Endodermal cell (in vitro differentiated cells): ENCODE data around the gene LGR6. TPM values are rescaled to one million over a fixed set of nuclear protein-coding genes. Genes with fewer than 3 reads are reported as not detected.

Source experiments
- DNase-seq: peaks from one replicate; pipeline ENCODE4 v3.0.0-alpha.2; 2017
- H3K27ac ChIP-seq: 2 replicates; pipeline ENCODE4 v1.5.1; 2013; ENCODE audit warnings: mild to moderate bottlenecking, low read depth, low read length, moderate library complexity
- H3K27me3 ChIP-seq: 2 replicates; pipeline ENCODE4 v1.6.1; 2013; ENCODE audit warnings: mild to moderate bottlenecking, low read length, moderate library complexity; ENCODE audit not compliant: insufficient read depth, control insufficient read depth, poor library complexity, severe bottlenecking
- H3K36me3 ChIP-seq: 2 replicates; pipeline ENCODE4 v1.7.0; 2013; ENCODE audit warnings: mild to moderate bottlenecking, low read length, moderate library complexity; ENCODE audit not compliant: control insufficient read depth, insufficient read depth
- H3K4me1 ChIP-seq: one replicate; pipeline ENCODE4 v1.7.0; 2013; ENCODE audit warnings: low read length; ENCODE audit not compliant: control insufficient read depth, insufficient read depth
- H3K4me3 ChIP-seq: 2 replicates; pipeline ENCODE4 v1.5.1; 2013; ENCODE audit warnings: mild to moderate bottlenecking, low read length, moderate library complexity
- H3K9ac ChIP-seq: 2 replicates; pipeline ENCODE4 v1.6.1; 2013; ENCODE audit warnings: mild to moderate bottlenecking, low read length, moderate library complexity; ENCODE audit not compliant: poor library complexity, severe bottlenecking; ENCODE audit errors: extremely low read depth
- H3K9me3 ChIP-seq: 2 replicates; pipeline ENCODE4 v1.6.1; 2013; ENCODE audit warnings: mild to moderate bottlenecking, low read length, moderate library complexity; ENCODE audit not compliant: control insufficient read depth
- H3K27ac Mint-ChIP-seq: 2 replicates; pipeline ENCODE4 v1.8.0; 2020; ENCODE audit warnings: mixed read lengths
- H3K27me3 Mint-ChIP-seq: 2 replicates; pipeline ENCODE4 v1.8.0; 2021; ENCODE audit warnings: mild to moderate bottlenecking, mixed read lengths; ENCODE audit not compliant: insufficient read depth
- H3K36me3 Mint-ChIP-seq: 2 replicates; pipeline ENCODE4 v1.8.0; 2020; ENCODE audit warnings: low read depth, mixed read lengths
- H3K4me1 Mint-ChIP-seq: 2 replicates; pipeline ENCODE4 v1.8.0; 2020; ENCODE audit warnings: mixed read lengths
- H3K4me3 Mint-ChIP-seq: 2 replicates; pipeline ENCODE4 v1.8.0; 2020; ENCODE audit warnings: mild to moderate bottlenecking, moderate library complexity, mixed read lengths
- H3K9me3 Mint-ChIP-seq: 2 replicates; pipeline ENCODE4 v1.8.0; 2020; ENCODE audit warnings: mild to moderate bottlenecking, mixed read lengths
- WGBS, 2 experiments: methylation state at CpG; one replicate each; pipeline versions ENCODE4 v1.1.5 to v1.1.7; 2013; ENCODE audit warnings: missing lambda C conversion rate in 2 of 2, mixed read lengths in 1 of 2; ENCODE audit not compliant: insufficient coverage in 1 of 2, insufficient read length in 1 of 2; 5-methylcytosine and 5-hydroxymethylcytosine counted together
- total RNA-seq, 2 donors: library from RNA; stranded (reverse); fragmentation: NEBNext Ultra II Directional in 1 of 2; extraction: Animal tissue kit (Norgen Biotek cat#: 25700) in 1 of 2; gene quantifications; 2 replicates in 1 of 2; 3 replicates in 1 of 2; pipeline ENCODE4 v1.2.1, GENCODE V29; 2021
- TF ChIP-seq, protein P1 (sequence below): fragments of 200-600 bp; sonication (generic); conservative IDR thresholded peaks from 2 replicates; pipeline ENCODE4 v1.5.0; 2021; ENCODE audit warnings: antibody characterized with exemption, mild to moderate bottlenecking

The LGR6 gene
- total RNA-seq, 2 donors from 2014 or later = 0.73 to 1.5 TPM

- H3K27ac Mint-ChIP-seq = no peak overlapping the region
- no peaks in the 10 kb centered on the region for H3K4me1 ChIP-seq
- no peak overlapping the region for H3K4me3 ChIP-seq
- H3K9ac ChIP-seq = no peak overlapping the region
- H3K9me3 ChIP-seq = no peaks in the 10 kb centered on the region
- peaks cover 3% of the 10 kb centered on the region for H3K27me3 Mint-ChIP-seq
- H3K27me3 ChIP-seq = no peaks in the 10 kb centered on the region
- no peaks in the 10 kb centered on the region for H3K9me3 Mint-ChIP-seq
- no peak for DNase-seq
- H3K36me3 ChIP-seq = no peaks in the 10 kb centered on the region
- TF ChIP-seq, protein P1, sequence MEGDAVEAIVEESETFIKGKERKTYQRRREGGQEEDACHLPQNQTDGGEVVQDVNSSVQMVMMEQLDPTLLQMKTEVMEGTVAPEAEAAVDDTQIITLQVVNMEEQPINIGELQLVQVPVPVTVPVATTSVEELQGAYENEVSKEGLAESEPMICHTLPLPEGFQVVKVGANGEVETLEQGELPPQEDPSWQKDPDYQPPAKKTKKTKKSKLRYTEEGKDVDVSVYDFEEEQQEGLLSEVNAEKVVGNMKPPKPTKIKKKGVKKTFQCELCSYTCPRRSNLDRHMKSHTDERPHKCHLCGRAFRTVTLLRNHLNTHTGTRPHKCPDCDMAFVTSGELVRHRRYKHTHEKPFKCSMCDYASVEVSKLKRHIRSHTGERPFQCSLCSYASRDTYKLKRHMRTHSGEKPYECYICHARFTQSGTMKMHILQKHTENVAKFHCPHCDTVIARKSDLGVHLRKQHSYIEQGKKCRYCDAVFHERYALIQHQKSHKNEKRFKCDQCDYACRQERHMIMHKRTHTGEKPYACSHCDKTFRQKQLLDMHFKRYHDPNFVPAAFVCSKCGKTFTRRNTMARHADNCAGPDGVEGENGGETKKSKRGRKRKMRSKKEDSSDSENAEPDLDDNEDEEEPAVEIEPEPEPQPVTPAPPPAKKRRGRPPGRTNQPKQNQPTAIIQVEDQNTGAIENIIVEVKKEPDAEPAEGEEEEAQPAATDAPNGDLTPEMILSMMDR = no peak
- no peak overlapping the region for H3K4me3 Mint-ChIP-seq
- no peaks in the 10 kb centered on the region for H3K4me1 Mint-ChIP-seq
- no peaks in the 10 kb centered on the region for H3K36me3 Mint-ChIP-seq
- H3K27ac ChIP-seq = no peak overlapping the region
- 86 to 91% methylated on average over 9 of the region's 9 CpGs for WGBS, 2 experiments
These were observed 110.8 kb downstream of the LGR6 start for GRCh38 chr1:202304375-202304774.

DNA sequence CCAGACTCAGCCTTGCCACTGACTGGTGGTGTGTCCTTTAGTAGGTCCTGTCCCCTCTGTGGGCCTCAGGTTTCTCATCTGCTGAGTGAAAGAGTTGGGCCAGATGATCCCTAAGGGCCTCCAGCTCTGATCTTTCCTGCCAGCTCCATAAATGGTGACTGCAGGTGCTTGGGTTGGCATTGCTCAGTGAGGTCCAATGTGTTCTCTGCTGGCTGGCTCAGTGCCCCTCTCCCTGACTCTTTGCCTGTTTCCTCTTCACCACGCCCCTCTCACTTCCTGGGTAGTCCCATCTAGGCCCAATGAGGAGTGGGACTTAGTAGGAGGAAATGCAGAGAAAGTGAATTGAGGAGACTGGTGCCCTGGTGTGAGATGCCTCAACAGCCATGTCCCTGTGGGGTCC lies 111.6 kb downstream of the LGR6 start:
- TF ChIP-seq, protein P1 = no peak
- no peaks in the 10 kb centered on the region for H3K4me1 Mint-ChIP-seq
- Histone ChIP-seq H3K9ac (no peak overlapping the region), H3K4me3 (no peak overlapping the region), H3K36me3 (no peaks in the 10 kb centered on the region), H3K9me3 (no peaks in the 10 kb centered on the region), H3K27ac (no peak overlapping the region), H3K4me1 (no peaks in the 10 kb centered on the region), H3K27me3 (no peaks in the 10 kb centered on the region)
- H3K9me3 Mint-ChIP-seq = no peaks in the 10 kb centered on the region
- H3K36me3 Mint-ChIP-seq = no peaks in the 10 kb centered on the region
- DNase-seq = no peak
- 100% methylated on average over 1 of the region's 1 CpG; no CpG with 5 or more reads in 1 of the 2 experiments for WGBS, 2 experiments
- peaks cover 3% of the 10 kb centered on the region for H3K27me3 Mint-ChIP-seq
- no peak overlapping the region for H3K4me3 Mint-ChIP-seq
- H3K27ac Mint-ChIP-seq = no peak overlapping the region

- H3K4me3 ChIP-seq = no peak overlapping the region
- H3K27ac Mint-ChIP-seq = no peak overlapping the region
- H3K27me3 Mint-ChIP-seq = peaks cover 3% of the 10 kb centered on the region
- no peak overlapping the region for H3K9ac ChIP-seq
- H3K27ac ChIP-seq = no peak overlapping the region
- no peaks in the 10 kb centered on the region for H3K9me3 ChIP-seq
- no peak for DNase-seq
- 95 to 97% methylated on average over 6 to 9 of the region's 9 CpGs for WGBS, 2 experiments
- H3K4me1 ChIP-seq = no peaks in the 10 kb centered on the region
- H3K4me3 Mint-ChIP-seq = no peak overlapping the region
- H3K36me3 ChIP-seq = no peaks in the 10 kb centered on the region
- H3K4me1 Mint-ChIP-seq = no peaks in the 10 kb centered on the region
- H3K27me3 ChIP-seq = no peaks in the 10 kb centered on the region
- TF ChIP-seq, protein P1 = no peak
- H3K36me3 Mint-ChIP-seq = no peaks in the 10 kb centered on the region
- H3K9me3 Mint-ChIP-seq = no peaks in the 10 kb centered on the region
These were observed 113.1 kb downstream of the LGR6 start for GRCh38 chr1:202306535-202307345.
